Parathyroid adenoma (tissue), 2 donors: Measurements from ENCODE around the gene HIBADH.

Experiments used
- H2AFZ ChIP-seq: fragments of 300-600 bp; sonication (generic); one replicate; pipeline ENCODE4 v1.7.0; 2017; ENCODE audit warnings: antibody characterized with exemption, mild to moderate bottlenecking
- H3K27ac ChIP-seq: fragments of 300-600 bp; sonication (generic); one replicate; pipeline ENCODE4 v1.7.0; 2017
- H3K27me3 ChIP-seq: fragments of 300-600 bp; sonication (generic); one replicate; pipeline ENCODE4 v1.7.0; 2017; ENCODE audit warnings: low read length; ENCODE audit not compliant: control insufficient read depth, insufficient read depth
- H3K36me3 ChIP-seq: fragments of 300-600 bp; sonication (generic); one replicate; pipeline ENCODE4 v1.7.0; 2017; ENCODE audit warnings: low read length; ENCODE audit not compliant: control insufficient read depth, insufficient read depth
- H3K4me1 ChIP-seq: fragments of 300-600 bp; sonication (generic); one replicate; pipeline ENCODE4 v1.7.0; 2017; ENCODE audit warnings: control low read depth
- H3K4me2 ChIP-seq: fragments of 300-600 bp; sonication (generic); one replicate; pipeline ENCODE4 v1.7.0; 2017; ENCODE audit warnings: low read length
- H3K4me3 ChIP-seq: fragments of 300-600 bp; sonication (generic); one replicate; pipeline ENCODE4 v1.7.0; 2017; ENCODE audit warnings: low read depth, low read length
- H3K79me2 ChIP-seq: fragments of 300-600 bp; sonication (generic); one replicate; pipeline ENCODE4 v1.7.0; 2017; ENCODE audit warnings: control low read depth
- H3K9ac ChIP-seq: fragments of 300-600 bp; sonication (generic); one replicate; pipeline ENCODE4 v1.7.0; 2017; ENCODE audit warnings: mild to moderate bottlenecking
- H3K9me3 ChIP-seq: fragments of 300-600 bp; sonication (generic); one replicate; pipeline ENCODE4 v1.7.0; 2017; ENCODE audit warnings: low read length; ENCODE audit not compliant: control insufficient read depth
- CTCF ChIP-seq: fragments of 300-600 bp; sonication (generic); IDR thresholded peaks from one replicate; pipeline ENCODE4 v1.7.0; 2017; ENCODE audit warnings: antibody characterized with exemption, mild to moderate bottlenecking
- donor health status: primary hyperparathyroidism.

Gene HIBADH

GRCh38 chr7:27689150-27689549, 26.5 kb upstream of the HIBADH start:
- Histone ChIP-seq H3K4me3 (no peak overlapping the region), H3K79me2 (no peaks in the 10 kb centered on the region), H3K36me3 (no peaks in the 10 kb centered on the region), H3K27ac (no peak overlapping the region), H3K9me3 (no peaks in the 10 kb centered on the region), H3K27me3 (no peaks in the 10 kb centered on the region), H2AFZ (no peak overlapping the region), H3K4me1 (no peaks in the 10 kb centered on the region), H3K9ac (no peak overlapping the region), H3K4me2 (no peak overlapping the region)
- TF ChIP-seq CTCF, result no peak

- Histone ChIP-seq H3K9me3 (no peaks in the 10 kb centered on the region), H3K79me2 (no peaks in the 10 kb centered on the region), H3K27ac (no peak overlapping the region), H2AFZ (no peak overlapping the region), H3K4me2 (no peak overlapping the region), H3K9ac (no peak overlapping the region), H3K4me3 (no peak overlapping the region), H3K27me3 (no peaks in the 10 kb centered on the region), H3K36me3 (no peaks in the 10 kb centered on the region), H3K4me1 (no peaks in the 10 kb centered on the region)
- no peak for TF ChIP-seq CTCF
Observed at GRCh38 chr7:27688646-27689045, 26.0 kb upstream of the HIBADH start.

- Histone ChIP-seq H3K9me3 (no peaks in the 10 kb centered on the region), H3K27me3 (no peaks in the 10 kb centered on the region), H3K36me3 (no peaks in the 10 kb centered on the region), H3K4me2 (no peak overlapping the region), H3K27ac (no peak overlapping the region), H3K9ac (no peak overlapping the region), H3K79me2 (no peaks in the 10 kb centered on the region), H3K4me1 (no peaks in the 10 kb centered on the region), H2AFZ (no peak overlapping the region), H3K4me3 (no peak overlapping the region)
- no peak for TF ChIP-seq CTCF
Observed at GRCh38 chr7:27688056-27688455, 25.4 kb upstream of the HIBADH start.

- H3K79me2 ChIP-seq, result no peaks in the 10 kb centered on the region
- H3K9me3 ChIP-seq, result no peaks in the 10 kb centered on the region
- TF ChIP-seq CTCF, result no peak
- no peaks in the 10 kb centered on the region for H3K27me3 ChIP-seq
- no peaks in the 10 kb centered on the region for H3K36me3 ChIP-seq
- no peak overlapping the region for H2AFZ ChIP-seq
- no peaks in the 10 kb centered on the region for H3K4me1 ChIP-seq
- H3K27ac ChIP-seq, result no peak overlapping the region
- no peak overlapping the region for H3K4me2 ChIP-seq
- no peak overlapping the region for H3K9ac ChIP-seq
- no peak overlapping the region for H3K4me3 ChIP-seq
Observed at GRCh38 chr7:27686315-27686714, 23.6 kb upstream of the HIBADH start.

- Histone ChIP-seq H3K27me3 (no peaks in the 10 kb centered on the region), H3K4me3 (no peak overlapping the region), H3K4me2 (no peak overlapping the region), H3K9me3 (no peaks in the 10 kb centered on the region), H3K4me1 (no peaks in the 10 kb centered on the region), H2AFZ (no peak overlapping the region), H3K79me2 (no peaks in the 10 kb centered on the region), H3K27ac (no peak overlapping the region), H3K36me3 (no peaks in the 10 kb centered on the region), H3K9ac (no peak overlapping the region)
- no peak for TF ChIP-seq CTCF
Observed at GRCh38 chr7:27685893-27686292, 23.2 kb upstream of the HIBADH start.
